ENCODE measurements around the gene SEMA6D.

DNA sequence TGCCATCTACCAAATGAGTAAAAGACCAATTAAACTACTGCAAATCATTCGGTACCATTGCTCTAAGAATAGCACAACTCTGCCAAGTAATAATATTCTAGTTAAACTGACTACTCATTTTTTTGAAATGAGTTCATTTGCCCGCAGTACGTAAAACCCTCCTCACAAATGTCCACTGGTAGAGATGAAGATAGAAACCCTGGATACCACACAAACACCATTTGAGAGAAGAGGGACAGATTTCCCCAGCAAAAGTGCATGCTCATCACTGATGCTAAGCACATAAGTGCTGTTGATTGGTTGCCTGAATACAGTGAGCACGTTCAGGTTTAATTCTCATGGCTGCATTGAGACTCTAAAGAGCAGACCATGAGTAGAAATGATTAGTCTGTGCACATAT is 34.6 kb upstream of the SEMA6D start:
- TF ChIP-seq CTCF (IDR thresholded peaks at IDR 0.05) (no peak), POLR2A (IDR thresholded peaks at IDR 0.05) (no peak), EP300 (IDR thresholded peaks at IDR 0.05) (no peak), POLR2AphosphoS5 (IDR thresholded peaks at IDR 0.05) (no peak)

Data from sigmoid colon (tissue), 4 donors.